ENCODE measurements around the gene AIFM2.

The AIFM2 gene

DNA sequence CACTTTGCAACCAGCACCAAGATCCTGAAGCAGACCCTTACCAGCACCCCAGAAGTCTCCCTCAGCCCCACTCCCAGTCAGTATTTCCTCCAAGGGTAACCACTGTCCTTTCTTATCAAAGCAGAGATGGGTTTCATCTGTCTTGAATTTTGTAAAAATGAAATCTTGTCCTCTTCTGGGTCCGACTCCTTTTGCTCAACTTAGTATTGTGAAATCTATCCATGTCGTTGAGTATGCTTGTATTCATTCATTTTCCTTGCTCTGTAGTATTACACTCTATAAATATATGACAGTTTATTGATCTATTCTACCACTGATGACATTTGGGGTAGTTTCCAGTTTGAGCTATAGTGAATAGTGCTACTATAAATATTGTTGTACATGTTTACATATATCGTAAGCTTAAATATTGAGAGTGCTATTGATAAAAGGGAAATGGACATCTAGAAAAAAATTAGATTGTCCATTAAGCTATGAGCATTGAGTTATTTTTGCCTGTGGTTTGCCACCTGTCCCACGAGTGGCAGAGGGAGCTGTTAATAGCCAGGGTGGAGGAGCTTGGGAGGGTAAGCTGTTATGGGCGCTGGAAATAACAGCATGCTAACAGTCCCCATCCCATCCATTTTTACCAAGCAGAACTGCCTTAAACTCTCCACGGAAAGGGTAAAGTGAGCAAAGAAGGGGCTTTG is 36.5 kb downstream of the AIFM2 start:
- ChIA-PET POLR2A (no interaction called here), CTCF (interaction anchor here (0.8 to 18.6 kb wide), 5 partner anchors 10 to 21 kb away, joined by 3 to 251 read pairs (median 4); no protein-coding TSS in a partner anchor)
- H3K4me3 ChIP-seq (ENCODE audit: low read depth, low read length) = no peak overlapping the region
- DNase-seq (ENCODE audit: low read depth, low spot score) = no peak
- TF ChIP-seq, protein P1, sequence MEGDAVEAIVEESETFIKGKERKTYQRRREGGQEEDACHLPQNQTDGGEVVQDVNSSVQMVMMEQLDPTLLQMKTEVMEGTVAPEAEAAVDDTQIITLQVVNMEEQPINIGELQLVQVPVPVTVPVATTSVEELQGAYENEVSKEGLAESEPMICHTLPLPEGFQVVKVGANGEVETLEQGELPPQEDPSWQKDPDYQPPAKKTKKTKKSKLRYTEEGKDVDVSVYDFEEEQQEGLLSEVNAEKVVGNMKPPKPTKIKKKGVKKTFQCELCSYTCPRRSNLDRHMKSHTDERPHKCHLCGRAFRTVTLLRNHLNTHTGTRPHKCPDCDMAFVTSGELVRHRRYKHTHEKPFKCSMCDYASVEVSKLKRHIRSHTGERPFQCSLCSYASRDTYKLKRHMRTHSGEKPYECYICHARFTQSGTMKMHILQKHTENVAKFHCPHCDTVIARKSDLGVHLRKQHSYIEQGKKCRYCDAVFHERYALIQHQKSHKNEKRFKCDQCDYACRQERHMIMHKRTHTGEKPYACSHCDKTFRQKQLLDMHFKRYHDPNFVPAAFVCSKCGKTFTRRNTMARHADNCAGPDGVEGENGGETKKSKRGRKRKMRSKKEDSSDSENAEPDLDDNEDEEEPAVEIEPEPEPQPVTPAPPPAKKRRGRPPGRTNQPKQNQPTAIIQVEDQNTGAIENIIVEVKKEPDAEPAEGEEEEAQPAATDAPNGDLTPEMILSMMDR (IDR thresholded peaks at IDR 0.05; ENCODE audit: insufficient read depth, low read length, missing control alignments) = no peak

DNA sequence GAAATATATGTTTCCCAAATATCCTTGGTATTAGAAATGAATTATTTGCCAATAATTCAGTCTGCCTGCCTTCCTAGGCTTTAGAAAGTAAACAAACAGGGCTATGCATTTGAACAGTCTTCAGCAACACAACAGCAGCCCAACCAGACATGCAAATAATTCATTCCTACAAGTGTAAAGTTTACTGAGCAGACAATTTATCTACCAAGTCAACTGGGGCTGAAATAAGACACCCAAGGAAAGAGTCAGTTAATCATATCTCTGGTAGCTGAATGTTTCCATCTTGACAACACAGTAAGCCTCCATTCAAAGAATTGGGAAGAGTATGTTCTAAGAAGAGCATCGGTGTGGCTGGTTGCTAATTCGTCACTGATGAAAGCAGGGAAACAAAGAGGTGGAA is 38.4 kb downstream of the AIFM2 start:
- POLR2A ChIA-PET = no interaction called here
- TF ChIP-seq, protein P1 (IDR thresholded peaks at IDR 0.05; ENCODE audit: insufficient read depth, low read length, missing control alignments) = no peak
- no peak for DNase-seq (ENCODE audit: low read depth, low spot score)
- no peak overlapping the region for H3K4me3 ChIP-seq (ENCODE audit: low read depth, low read length)
- CTCF ChIA-PET = interaction anchor here (1.1 to 18.6 kb wide), 4 partner anchors 10 to 51 kb away, joined by 4 to 251 read pairs (median 20); no protein-coding TSS in a partner anchor

DNA sequence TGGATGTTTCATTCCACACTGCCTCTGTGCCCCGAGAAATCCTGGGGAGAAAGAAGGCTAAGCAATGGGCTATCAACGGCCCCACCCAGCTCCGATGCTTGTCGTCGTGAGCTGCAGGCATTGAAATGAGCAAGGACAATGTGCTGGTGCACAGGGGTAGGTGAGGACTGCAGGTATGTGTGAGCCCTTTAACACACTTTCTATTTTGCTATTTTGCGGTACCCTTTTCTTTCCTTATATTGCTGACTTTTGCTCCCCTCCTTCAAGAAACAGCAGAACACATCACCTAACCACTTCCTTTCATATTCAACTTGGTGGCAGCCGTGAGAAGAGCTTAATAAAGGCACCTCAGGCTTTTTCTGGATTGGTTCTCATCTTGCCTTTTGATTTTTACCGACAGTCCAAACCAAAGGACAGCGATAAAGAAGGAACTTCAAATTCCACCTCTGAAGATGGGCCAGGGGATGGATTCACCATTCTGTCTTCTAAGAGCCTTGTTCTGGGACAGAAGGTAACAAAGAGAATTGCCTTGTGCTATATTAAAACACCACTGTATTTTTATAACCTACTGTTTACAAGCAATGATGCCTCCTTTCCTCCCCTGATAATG is 39.2 kb downstream of the AIFM2 start:
- ChIA-PET CTCF (interaction anchor here (1.1 to 18.6 kb wide), 6 partner anchors 9 to 52 kb away, joined by 3 to 251 read pairs (median 4); no protein-coding TSS in a partner anchor), POLR2A (no interaction called here)
- DNase-seq (ENCODE audit: low read depth, low spot score) = no peak
- TF ChIP-seq, protein P1 (IDR thresholded peaks at IDR 0.05; ENCODE audit: insufficient read depth, low read length, missing control alignments) = no peak
- H3K4me3 ChIP-seq (ENCODE audit: low read depth, low read length) = no peak overlapping the region

DNA sequence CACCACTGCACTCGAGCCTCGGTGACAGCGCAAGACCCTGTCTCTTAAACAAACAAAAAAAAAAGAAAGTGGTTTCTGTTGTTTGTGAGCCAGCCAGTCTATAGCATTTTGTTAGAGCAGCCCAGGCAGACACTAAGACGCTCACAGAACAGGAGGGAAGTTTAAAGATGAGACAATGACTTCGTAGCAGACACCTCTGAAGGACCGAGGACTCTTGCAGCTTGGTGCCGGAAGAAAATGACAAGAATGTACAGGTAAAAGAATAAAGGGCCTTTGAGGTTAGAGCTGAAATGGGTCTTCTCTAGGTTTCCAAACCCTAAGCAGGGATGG is 40.3 kb downstream of the AIFM2 start:
- CTCF ChIA-PET = interaction anchor here (1.1 to 18.6 kb wide), 4 partner anchors 15 to 306 kb away, joined by 3 to 251 read pairs (median 20); no protein-coding TSS in a partner anchor
- DNase-seq (ENCODE audit: low read depth, low spot score) = no peak
- TF ChIP-seq, protein P1 (IDR thresholded peaks at IDR 0.05; ENCODE audit: insufficient read depth, low read length, missing control alignments) = no peak
- POLR2A ChIA-PET = no interaction called here
- no peak overlapping the region for H3K4me3 ChIP-seq (ENCODE audit: low read depth, low read length)

DNA sequence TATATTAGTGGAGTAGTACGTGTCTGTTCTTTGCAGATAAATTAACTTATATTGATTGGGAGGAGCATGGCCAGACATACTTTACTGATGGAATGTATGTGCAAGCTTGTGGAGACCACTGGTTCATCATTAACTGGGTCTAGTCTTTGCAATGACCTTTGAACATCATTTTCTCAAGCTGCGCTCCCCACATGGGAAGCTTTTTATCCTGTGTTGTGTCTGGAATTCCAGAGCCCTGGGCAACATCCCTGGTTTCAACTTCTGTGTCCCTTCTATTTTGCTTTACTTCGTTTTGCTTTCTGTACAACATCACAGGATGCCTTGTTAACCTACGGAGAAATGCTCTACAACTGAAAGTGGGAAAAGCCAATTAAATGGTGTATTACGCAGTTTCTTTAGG is 41.7 kb downstream of the AIFM2 start:
- DNase-seq (ENCODE audit: low read depth, low spot score) = no peak
- POLR2A ChIA-PET = no interaction called here
- H3K4me3 ChIP-seq (ENCODE audit: low read depth, low read length) = no peak overlapping the region
- TF ChIP-seq, protein P1 (IDR thresholded peaks at IDR 0.05; ENCODE audit: insufficient read depth, low read length, missing control alignments) = no peak
- CTCF ChIA-PET = no interaction called here

DNA sequence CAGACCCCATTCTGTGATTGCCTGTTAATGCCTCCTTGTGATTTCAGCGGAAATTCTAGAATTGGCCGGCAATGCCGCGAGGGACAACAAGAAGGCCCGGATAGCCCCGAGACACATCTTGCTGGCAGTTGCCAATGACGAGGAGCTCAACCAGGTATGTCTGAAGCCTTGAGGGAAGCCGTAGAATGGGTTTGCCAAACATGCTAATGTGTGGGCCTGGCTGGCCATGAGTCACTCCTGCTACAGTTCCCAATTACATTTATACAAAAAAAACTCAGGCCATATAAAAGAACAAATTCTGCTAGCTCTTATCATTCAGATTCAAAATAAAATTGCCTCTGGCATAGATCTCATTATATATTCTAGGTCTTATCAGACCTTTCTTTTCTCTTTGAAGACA is 42.6 kb downstream of the AIFM2 start:
- no peak overlapping the region for H3K4me3 ChIP-seq (ENCODE audit: low read depth, low read length)
- DNase-seq (ENCODE audit: low read depth, low spot score) = no peak
- TF ChIP-seq, protein P1 (IDR thresholded peaks at IDR 0.05; ENCODE audit: insufficient read depth, low read length, missing control alignments) = no peak
- ChIA-PET POLR2A (no interaction called here), CTCF (interaction anchor here (0.7 to 1.5 kb wide), 2 partner anchors 8 to 26 kb away, joined by 3 to 11 read pairs; no protein-coding TSS in a partner anchor)

All from AG04449 (cell line).